IMR-90 (cell line): ENCODE measurements around the gene ZNF311. TPM values are rescaled to one million over a fixed set of nuclear protein-coding genes. Genes with fewer than 3 reads are reported as not detected.

Source experiments
- ATAC-seq: fragments of 200-7000 bp; cut with Tn5 transposase; 2 replicates; pipeline ENCODE4 v1.9.1; 2020; ENCODE audit warnings: low read depth, mild to moderate bottlenecking, moderate library complexity
- BruUV-seq: library from RNA; stranded (reverse); fragments of 400-500 nt; replicated peaks from 2 replicates; lab custom pipeline; 2021; lab: Mats Ljungman, UMichigan
- CTCF ChIA-PET: fragments of 300-600 bp; formaldehyde crosslinking; extraction: SDS; loops from one replicate; lab custom pipeline; 2021; ENCODE audit warnings: antibody characterized with exemption; lab: Yijun Ruan, JAX
- POLR2A ChIA-PET: fragments of 300-600 bp; sonication (Branson Sonifier 250); formaldehyde crosslinking; loops from one replicate; lab custom pipeline; 2022; ENCODE audit warnings: antibody characterized with exemption; ENCODE audit not compliant: unreplicated experiment; lab: Charles Lee
- DNase-seq: peaks from one replicate; pipeline ENCODE4 v3.0.0; 2013
- H2AFZ ChIP-seq: replicated peaks from 2 replicates; pipeline ENCODE3; 2013; ENCODE audit warnings: low read length, mild to moderate bottlenecking; ENCODE audit not compliant: poor library complexity
- H2AK5ac ChIP-seq: 2 replicates; pipeline ENCODE4 v1.6.1; 2013; ENCODE audit warnings: low read depth, low read length, inconsistent platforms
- H2AK9ac ChIP-seq: replicated peaks from 2 replicates; pipeline ENCODE3; 2013; ENCODE audit warnings: mild to moderate bottlenecking, low read depth, low read length, moderate library complexity; ENCODE audit not compliant: poor library complexity
- H2BK120ac ChIP-seq: 2 replicates; pipeline ENCODE4 v1.6.1; 2013; ENCODE audit warnings: low read depth, low read length, inconsistent platforms
- H2BK15ac ChIP-seq: 3 replicates; pipeline ENCODE4 v1.6.1; 2013; ENCODE audit warnings: low read depth, low read length, inconsistent platforms
- H2BK20ac ChIP-seq: 2 replicates; pipeline ENCODE4 v1.6.1; 2013; ENCODE audit warnings: low read depth, mild to moderate bottlenecking, inconsistent platforms, low read length, moderate library complexity
- H2BK5ac ChIP-seq: 2 replicates; pipeline ENCODE4 v1.6.1; 2013; ENCODE audit warnings: mild to moderate bottlenecking, low read depth, low read length, inconsistent platforms; ENCODE audit not compliant: poor library complexity, severe bottlenecking
- H3K14ac ChIP-seq: replicated peaks from 2 replicates; pipeline ENCODE4 v1.6.1; 2013; ENCODE audit warnings: low read depth, low read length, inconsistent platforms
- H3K18ac ChIP-seq: 2 replicates; pipeline ENCODE4 v1.6.1; 2013; ENCODE audit warnings: low read depth, low read length, control low read depth
- H3K23ac ChIP-seq: 2 replicates; pipeline ENCODE4 v1.6.1; 2013; ENCODE audit warnings: low read depth, low read length, inconsistent platforms
- H3K27ac ChIP-seq: 2 replicates; pipeline ENCODE4 v1.5.1; 2013; ENCODE audit warnings: mild to moderate bottlenecking, control low read depth, low read length; ENCODE audit not compliant: insufficient read depth
- H3K27me3 ChIP-seq: 2 replicates; pipeline ENCODE4 v1.6.1; 2013; ENCODE audit warnings: low read length; ENCODE audit not compliant: control insufficient read depth, insufficient read depth
- H3K36me3 ChIP-seq: 2 replicates; pipeline ENCODE4 v1.6.1; 2013; ENCODE audit warnings: low read length, mixed read lengths; ENCODE audit not compliant: control insufficient read depth, insufficient read depth
- H3K4ac ChIP-seq: 2 replicates; pipeline ENCODE4 v1.6.1; 2013; ENCODE audit warnings: low read depth, low read length, inconsistent platforms
- H3K4me1 ChIP-seq: 2 replicates; pipeline ENCODE4 v1.6.1; 2013; ENCODE audit warnings: low read length, mixed read lengths; ENCODE audit not compliant: control insufficient read depth, insufficient read depth
- H3K4me2 ChIP-seq: 2 replicates; pipeline ENCODE4 v1.6.1; 2013; ENCODE audit warnings: low read depth, mild to moderate bottlenecking, control low read depth, low read length, moderate library complexity
- H3K4me3 ChIP-seq: 2 replicates; pipeline ENCODE4 v1.5.1; 2013; ENCODE audit warnings: low read depth, mild to moderate bottlenecking, control low read depth, low read length, moderate library complexity; ENCODE audit not compliant: insufficient read depth
- H3K56ac ChIP-seq: 2 replicates; pipeline ENCODE4 v1.6.1; 2013; ENCODE audit warnings: low read length, inconsistent platforms; ENCODE audit not compliant: insufficient read depth; ENCODE audit errors: extremely low read depth
- H3K79me1 ChIP-seq, 2 experiments: 2 replicates each; pipeline ENCODE4 v1.6.1; 2013; ENCODE audit warnings: low read length in 2 of 2, inconsistent platforms in 1 of 2, low read depth in 1 of 2
- H3K9ac ChIP-seq: 2 replicates; pipeline ENCODE4 v1.6.1; 2013; ENCODE audit warnings: low read depth, low read length, control low read depth
- H3K9me1 ChIP-seq: 2 replicates; pipeline ENCODE4 v1.6.1; 2013; ENCODE audit warnings: low read length, inconsistent platforms; ENCODE audit not compliant: insufficient read depth
- H3K9me3 ChIP-seq: 2 replicates; pipeline ENCODE4 v1.6.1; 2013; ENCODE audit warnings: low read length; ENCODE audit not compliant: control insufficient read depth, insufficient read depth
- H4K20me1 ChIP-seq: 2 replicates; pipeline ENCODE4 v1.6.1; 2013; ENCODE audit warnings: low read length, inconsistent platforms; ENCODE audit not compliant: insufficient read depth
- H4K5ac ChIP-seq: 2 replicates; pipeline ENCODE4 v1.6.1; 2013; ENCODE audit warnings: mild to moderate bottlenecking, low read depth, low read length, control low read depth
- H4K8ac ChIP-seq, 2 experiments: 2 replicates each; pipeline ENCODE4 v1.6.1; 2013; ENCODE audit warnings: low read depth in 2 of 2, low read length in 2 of 2, control low read depth in 1 of 2, inconsistent platforms in 1 of 2
- H4K91ac ChIP-seq: 2 replicates; pipeline ENCODE4 v1.6.1; 2013; ENCODE audit warnings: low read depth, low read length, inconsistent platforms; ENCODE audit not compliant: insufficient read depth
- CEBPB ChIP-seq: IDR thresholded peaks from 2 replicates; pipeline ENCODE4 v1.6.1; 2012; ENCODE audit warnings: low read depth, low read length, improper control_type of control experiment
- FOS ChIP-seq: fragments of 150-350 bp; IDR thresholded peaks from 2 replicates; pipeline ENCODE4 v1.6.1; 2016; ENCODE audit warnings: low read depth, low read length
- MAFK ChIP-seq: IDR thresholded peaks from 2 replicates; pipeline ENCODE4 v1.6.1; 2012; ENCODE audit warnings: low read depth, low read length, improper control_type of control experiment
- POLR2A ChIP-seq: IDR thresholded peaks from 2 replicates; pipeline ENCODE4 v1.6.1; 2012; ENCODE audit warnings: mild to moderate bottlenecking, low read depth, low read length
- RAD21 ChIP-seq: IDR thresholded peaks from 2 replicates; pipeline ENCODE4 v1.6.1; 2012; ENCODE audit warnings: low read length, improper control_type of control experiment
- WGBS, 2 experiments: methylation state at CpG; one replicate each; pipeline versions ENCODE4 v1.1.5 to v1.1.7; 2013; ENCODE audit warnings: missing lambda C conversion rate in 2 of 2; ENCODE audit not compliant: insufficient read length in 1 of 2; ENCODE audit errors: extremely low coverage in 2 of 2; 5-methylcytosine and 5-hydroxymethylcytosine counted together
- dilution Hi-C: fragments of 300-500 bp; cut with HindIII; formaldehyde crosslinking; loops from one replicate; pipeline ENCODE4 v1.14.3; 2018; ENCODE audit warnings: low sequenced_read_pairs; ENCODE audit not compliant: unreplicated experiment
- in situ Hi-C: fragments of 300-500 bp; cut with MboI; formaldehyde crosslinking; loops from 3 replicates; pipeline ENCODE4 v1.14.3; 2019; ENCODE audit warnings: low sequenced_read_pairs, inconsistent platforms, mixed read lengths
- intact Hi-C: fragments of 100-400 bp; cut with micrococcal nuclease; formaldehyde crosslinking; loops from 2 replicates; pipeline ENCODE4 v1.10.0; 2022
- polyA plus RNA-seq, 3 experiments: library from polyadenylated mRNA; depleted of rRNA; stranded (reverse); fragments of >200 nt; gene quantifications; 2 replicates each; pipeline ENCODE4 v1.2.3, GENCODE V29; 2012; ENCODE audit warnings: low replicate concordance in 1 of 3
- total RNA-seq: library from RNA; depleted of rRNA; stranded (reverse); fragments of >200 nt; gene quantifications from 2 replicates; pipeline ENCODE4 v1.2.3, GENCODE V29; 2012

The ZNF311 gene
- total and polyA plus RNA-seq, 2 of the 4 experiments (the other 2 are of a cell fraction) = 0.34 to 0.36 TPM

- no peak overlapping the region for H4K8ac ChIP-seq
- H4K5ac ChIP-seq = no peak overlapping the region
- no peak overlapping the region for H3K18ac ChIP-seq
- H3K36me3 ChIP-seq = no peaks in the 10 kb centered on the region
- no peak overlapping the region for H3K23ac ChIP-seq
- no peak overlapping the region for H3K56ac ChIP-seq
- H3K4me2 ChIP-seq = no peak overlapping the region
- H4K91ac ChIP-seq = no peak overlapping the region
- H2BK5ac ChIP-seq = no peak overlapping the region
- H4K20me1 ChIP-seq = no peaks in the 10 kb centered on the region
- no peak overlapping the region for H3K9ac ChIP-seq
- no peak overlapping the region for H2AK9ac ChIP-seq
- no peak overlapping the region for H2BK120ac ChIP-seq
- WGBS, 2 experiments = no CpG with 5 or more reads among the region's 2 CpGs
- H3K27me3 ChIP-seq = no peaks in the 10 kb centered on the region
- POLR2A ChIA-PET = no interaction called here
- peak; percentile 9; the same call in 1 of the 2 replicates for TF ChIP-seq CEBPB
- no peak for TF ChIP-seq FOS
- TF ChIP-seq POLR2A = no peak
- TF ChIP-seq MAFK = no peak
- no peak for TF ChIP-seq RAD21
- H2BK20ac ChIP-seq = no peak overlapping the region
- no peak overlapping the region for H2BK15ac ChIP-seq
- DNase-seq (no peak), ATAC-seq (no peak)
- H3K4me3 ChIP-seq = no peak overlapping the region
- intact Hi-C loops = no loop called here
- H3K79me1 ChIP-seq = no peaks in the 10 kb centered on the region
- dilution Hi-C loops = no loop called here
- H2AFZ ChIP-seq = no peak overlapping the region
- H2AK5ac ChIP-seq = no peak overlapping the region
- in situ Hi-C loops = no loop called here
- no peak overlapping the region for H3K4ac ChIP-seq
- no peaks in the 10 kb centered on the region for H3K4me1 ChIP-seq
- no TSS peak for BruUV-seq
- no peak overlapping the region for H3K27ac ChIP-seq
- no peak overlapping the region for H3K14ac ChIP-seq
- no peaks in the 10 kb centered on the region for H3K9me3 ChIP-seq
- CTCF ChIA-PET = interaction anchor here (0.9 kb wide), 1 partner anchor 9 kb away, joined by 3 read pairs; no protein-coding TSS in a partner anchor
- H3K9me1 ChIP-seq = no peaks in the 10 kb centered on the region
These were observed 20.9 kb upstream of the ZNF311 start for GRCh38 chr6:29025927-29026585.
